ENCODE measurements around the gene CLSTN2.

CLSTN2 gene

GRCh38 chr3:140122183-140122582, 187.2 kb downstream of the CLSTN2 start:
- in situ Hi-C loops (cut with MboI; ENCODE audit: low pct_unique_long_range_greater_than_20kb, low sequenced_read_pairs) = no loop called here
- DNase-seq = no peak

- no peak for DNase-seq
- in situ Hi-C loops (cut with MboI; ENCODE audit: low pct_unique_long_range_greater_than_20kb, low sequenced_read_pairs) = no loop called here
Measured at GRCh38 chr3:140128217-140128616, 193.2 kb downstream of the CLSTN2 start.

DNA sequence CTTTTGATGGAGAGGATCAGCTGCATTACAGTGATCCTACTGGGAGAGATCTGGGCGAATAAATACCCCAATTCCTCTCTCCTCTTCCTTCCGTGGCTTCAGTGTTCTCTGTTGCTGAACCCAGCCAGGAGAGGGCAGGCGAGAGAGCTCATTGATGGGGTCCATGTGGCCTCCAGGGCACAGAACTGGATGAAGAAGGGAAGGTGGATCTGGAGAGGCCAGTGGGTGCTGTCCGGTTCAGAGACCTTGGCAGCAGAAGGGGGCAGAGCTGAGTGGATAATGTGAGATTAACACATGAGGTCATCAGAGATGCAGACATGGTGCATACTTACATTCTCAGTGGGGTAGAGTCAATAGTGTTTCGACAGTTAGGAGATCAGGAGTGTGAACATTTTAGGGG, 193.6 kb downstream of the CLSTN2 start:
- DNase-seq = peak; percentile 17
- in situ Hi-C loops (cut with MboI; ENCODE audit: low pct_unique_long_range_greater_than_20kb, low sequenced_read_pairs) = no loop called here

GRCh38 chr3:140129768-140130284, 194.8 kb downstream of the CLSTN2 start:
- in situ Hi-C loops (cut with MboI; ENCODE audit: low pct_unique_long_range_greater_than_20kb, low sequenced_read_pairs) = no loop called here
- no peak for DNase-seq

GRCh38 chr3:140131895-140132294, 196.9 kb downstream of the CLSTN2 start:
- DNase-seq = no peak
- in situ Hi-C loops (cut with MboI; ENCODE audit: low pct_unique_long_range_greater_than_20kb, low sequenced_read_pairs) = no loop called here

GRCh38 chr3:140134231-140134965, 199.4 kb downstream of the CLSTN2 start:
- in situ Hi-C loops (cut with MboI; ENCODE audit: low pct_unique_long_range_greater_than_20kb, low sequenced_read_pairs) = no loop called here
- DNase-seq = no peak

DNA sequence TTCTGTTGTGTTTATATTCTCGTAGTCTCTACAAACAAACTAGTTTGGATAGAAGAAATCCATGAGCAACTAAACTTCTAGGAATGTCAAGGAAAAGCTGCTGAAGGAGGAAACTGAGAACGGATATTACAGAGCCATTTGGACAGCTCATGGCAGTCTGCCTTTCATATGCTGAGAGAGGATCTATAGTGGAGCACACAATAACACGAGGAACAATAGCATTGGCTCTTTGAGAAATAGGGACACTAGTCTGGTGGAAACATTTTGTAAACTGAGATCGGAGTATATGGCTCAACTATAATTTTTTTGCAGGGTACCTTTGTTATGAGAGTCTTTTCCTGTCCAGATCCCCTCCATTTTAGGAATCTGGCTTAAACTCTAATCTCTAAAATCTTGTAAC, 200.5 kb downstream of the CLSTN2 start:
- no peak for DNase-seq
- in situ Hi-C loops (cut with MboI; ENCODE audit: low pct_unique_long_range_greater_than_20kb, low sequenced_read_pairs) = no loop called here

DNA sequence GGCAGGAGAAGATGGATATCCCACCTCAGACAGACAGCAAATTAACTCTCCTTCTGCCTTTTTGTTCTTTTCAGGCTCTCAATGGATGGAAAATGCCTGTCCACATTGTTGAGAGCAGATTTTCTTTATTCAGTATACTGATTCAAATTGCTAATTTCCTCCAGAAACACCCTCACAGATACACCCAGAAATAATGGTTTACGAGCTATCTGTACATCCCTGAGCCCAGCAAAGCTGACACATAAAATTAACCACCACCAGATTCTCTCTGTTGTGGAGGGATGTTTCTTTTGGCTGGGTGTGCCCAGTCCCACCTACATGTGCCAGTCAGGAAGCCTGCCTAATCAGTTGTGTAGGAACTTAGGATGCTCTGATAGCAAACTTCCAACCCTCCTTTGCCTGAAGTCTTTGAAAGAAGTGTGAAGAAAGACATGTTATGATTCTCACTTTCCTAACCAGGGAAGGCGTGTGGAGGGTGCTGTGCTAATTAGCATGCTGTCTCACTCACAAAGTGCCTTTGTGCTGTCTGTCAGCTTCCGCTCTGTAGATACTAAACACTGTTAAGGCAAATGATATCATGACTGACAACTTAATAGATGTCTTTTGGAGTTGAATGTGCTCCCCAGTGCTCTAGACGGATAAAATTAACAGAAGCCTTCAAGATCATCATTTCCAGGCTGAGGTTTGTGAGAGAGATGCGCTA, 208.5 kb downstream of the CLSTN2 start:
- no peak for DNase-seq
- in situ Hi-C loops (cut with MboI; ENCODE audit: low pct_unique_long_range_greater_than_20kb, low sequenced_read_pairs) = no loop called here

GRCh38 chr3:140145528-140145927, 210.5 kb downstream of the CLSTN2 start:
- DNase-seq = no peak
- in situ Hi-C loops (cut with MboI; ENCODE audit: low pct_unique_long_range_greater_than_20kb, low sequenced_read_pairs) = no loop called here

DNA sequence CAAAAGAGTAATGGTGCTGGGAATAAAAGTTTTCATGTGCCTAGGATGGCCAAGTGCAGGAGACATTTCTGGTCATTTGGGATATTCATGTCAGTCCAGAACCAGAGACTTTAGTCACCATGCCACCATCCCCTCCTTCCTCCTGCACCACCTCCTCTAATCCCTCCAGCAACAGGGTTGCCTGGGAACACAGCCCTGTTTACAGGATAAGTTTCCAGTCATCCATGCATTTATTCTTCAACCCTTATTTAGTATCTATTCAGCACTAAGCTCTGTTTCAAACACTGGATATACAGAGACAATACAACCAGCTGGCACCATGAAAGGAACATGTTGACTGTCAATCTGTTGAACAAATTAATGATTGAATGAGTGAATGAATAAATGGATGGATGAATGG, 211.7 kb downstream of the CLSTN2 start:
- in situ Hi-C loops (cut with MboI; ENCODE audit: low pct_unique_long_range_greater_than_20kb, low sequenced_read_pairs) = no loop called here
- no peak for DNase-seq

- in situ Hi-C loops (cut with MboI; ENCODE audit: low pct_unique_long_range_greater_than_20kb, low sequenced_read_pairs) = no loop called here
- DNase-seq = no peak
Measured at GRCh38 chr3:140147965-140148490, 213.0 kb downstream of the CLSTN2 start.

GRCh38 chr3:140148824-140149390, 213.9 kb downstream of the CLSTN2 start:
- no peak for DNase-seq
- in situ Hi-C loops (cut with MboI; ENCODE audit: low pct_unique_long_range_greater_than_20kb, low sequenced_read_pairs) = no loop called here

GRCh38 chr3:140151321-140151720, 216.3 kb downstream of the CLSTN2 start:
- in situ Hi-C loops (cut with MboI; ENCODE audit: low pct_unique_long_range_greater_than_20kb, low sequenced_read_pairs) = no loop called here
- DNase-seq = no peak

DNA sequence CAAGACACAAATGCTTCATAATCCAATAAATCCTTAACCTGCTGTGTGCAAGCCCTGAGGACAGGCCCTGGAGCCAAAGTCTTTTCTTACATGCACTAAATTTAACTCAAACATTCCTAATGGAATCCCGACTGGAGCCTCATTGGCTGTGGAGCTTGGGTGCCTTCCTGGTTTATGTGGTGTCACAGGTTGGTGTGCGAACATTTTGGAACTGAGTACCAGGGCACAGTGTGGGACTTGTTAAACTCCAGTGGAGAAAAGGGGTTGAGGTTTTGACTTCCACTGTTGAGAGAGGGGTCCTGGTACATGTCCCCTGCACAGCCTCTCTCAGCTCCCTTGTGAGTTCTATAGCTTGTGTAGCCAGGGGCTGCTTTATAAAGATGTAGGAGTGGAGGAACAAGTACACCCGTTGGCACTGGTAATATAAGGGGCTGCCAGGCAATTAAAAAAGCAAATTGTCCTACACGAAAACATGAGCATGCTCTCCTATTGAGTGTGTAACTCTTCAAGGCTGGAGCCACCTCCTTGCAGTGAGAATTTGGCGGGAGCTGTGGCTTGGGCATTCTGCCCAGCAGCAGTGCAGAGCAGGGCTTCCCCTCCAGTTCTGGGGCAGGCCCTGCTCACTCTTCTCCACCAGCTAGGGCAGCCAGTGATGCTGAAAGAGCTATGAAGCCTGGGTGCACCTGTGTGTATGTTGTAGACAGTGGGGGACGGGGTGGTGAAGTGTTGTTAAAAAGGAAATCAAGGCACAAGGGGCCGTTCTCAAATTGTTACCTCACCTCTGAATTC, 218.1 kb downstream of the CLSTN2 start:
- DNase-seq = no peak
- in situ Hi-C loops (cut with MboI; ENCODE audit: low pct_unique_long_range_greater_than_20kb, low sequenced_read_pairs) = no loop called here

DNA sequence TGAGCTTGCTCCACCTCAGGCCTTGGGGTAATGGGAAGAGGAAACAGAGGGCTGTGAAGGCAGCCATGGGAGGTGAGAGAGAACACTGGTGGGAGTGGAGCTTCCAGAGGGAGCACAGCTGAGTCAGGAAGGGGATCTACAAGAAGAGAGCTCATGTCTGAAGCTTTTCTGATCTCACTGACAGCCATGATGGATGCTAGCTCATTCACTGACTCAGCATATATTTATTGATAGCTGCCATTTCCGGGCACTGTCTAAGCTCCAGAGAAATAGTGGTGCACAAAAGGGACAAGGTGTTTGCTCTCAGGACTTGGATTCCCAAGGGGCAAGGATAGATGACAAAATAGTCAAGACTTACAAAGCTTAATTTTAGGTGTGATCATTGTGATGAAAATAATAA, 218.8 kb downstream of the CLSTN2 start:
- in situ Hi-C loops (cut with MboI; ENCODE audit: low pct_unique_long_range_greater_than_20kb, low sequenced_read_pairs) = no loop called here
- DNase-seq = no peak

GRCh38 chr3:140157161-140157560, 222.2 kb downstream of the CLSTN2 start:
- in situ Hi-C loops (cut with MboI; ENCODE audit: low pct_unique_long_range_greater_than_20kb, low sequenced_read_pairs) = no loop called here
- DNase-seq = no peak

GRCh38 chr3:140159646-140160045, 224.7 kb downstream of the CLSTN2 start:
- no peak for DNase-seq
- in situ Hi-C loops (cut with MboI; ENCODE audit: low pct_unique_long_range_greater_than_20kb, low sequenced_read_pairs) = no loop called here

DNA sequence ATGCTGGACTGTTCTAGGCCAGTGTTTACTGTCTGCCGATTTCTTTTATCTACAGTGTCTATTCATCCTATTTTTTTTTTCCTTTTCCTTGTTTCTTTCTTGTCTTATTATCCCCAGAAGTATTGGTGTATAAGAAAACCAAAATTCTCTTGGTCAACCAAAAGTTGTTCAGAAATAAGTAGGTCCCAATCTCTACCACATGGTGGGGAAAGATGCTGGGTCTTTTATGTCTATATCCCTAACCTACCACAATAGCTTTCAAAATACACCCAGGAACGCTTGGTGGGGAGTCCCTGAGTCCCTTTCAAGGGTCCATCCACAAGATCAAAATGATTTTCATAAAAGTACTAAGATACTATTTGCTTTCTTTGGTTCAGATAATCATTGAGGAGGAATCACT, 225.6 kb downstream of the CLSTN2 start:
- in situ Hi-C loops (cut with MboI; ENCODE audit: low pct_unique_long_range_greater_than_20kb, low sequenced_read_pairs) = no loop called here
- DNase-seq = no peak

- DNase-seq = no peak
- in situ Hi-C loops (cut with MboI; ENCODE audit: low pct_unique_long_range_greater_than_20kb, low sequenced_read_pairs) = no loop called here
Measured at GRCh38 chr3:140162551-140162950, 227.6 kb downstream of the CLSTN2 start.
